ENCODE data around the gene OSBPL9. TPM values are rescaled to one million over a fixed set of nuclear protein-coding genes. Genes with fewer than 3 reads are reported as not detected.
A peak's percentile ranks its signal among the peaks of the same experiment; 100 is the strongest.

OSBPL9 gene
- total RNA-seq, 1 experiment from 2014 or later, result 61.9 TPM

- TF ChIP-seq CTCF (IDR thresholded peaks at IDR 0.05; ENCODE audit: insufficient read depth in 1 of 2, low read depth in 1 of 2, low read length in 1 of 2, severe bottlenecking in 1 of 2, unreplicated experiment in 1 of 2), result no peak
- peak overlapping the region; percentile 73 for H3K4me3 Mint-ChIP-seq (ENCODE audit: unreplicated experiment)
These were observed 111.8 kb downstream of the OSBPL9 start for GRCh38 chr1:51728611-51729155.

GRCh38 chr1:51729156-51729823 is 112.4 kb downstream of the OSBPL9 start:
- no peaks in the 10 kb centered on the region for H3K9me3 Mint-ChIP-seq (ENCODE audit: unreplicated experiment)
- peaks cover 24% of the 10 kb centered on the region for H3K4me1 Mint-ChIP-seq (ENCODE audit: low read depth, unreplicated experiment)
- H3K4me3 Mint-ChIP-seq (ENCODE audit: unreplicated experiment), result peak overlapping the region; percentile 73
- CTCF ChIA-PET, result interaction anchor here (0.8 kb wide), 1 partner anchor 39 kb away, joined by 4 read pairs; no protein-coding TSS in a partner anchor
- BruUV-seq (replicated peaks), result TSS peak; percentile 98
- peak; percentile 95 to 97 for DNase-seq
- no peaks in the 10 kb centered on the region for H3K27me3 Mint-ChIP-seq (ENCODE audit: insufficient read depth, unreplicated experiment)
- Histone ChIP-seq H3K27me3 (replicated peaks; ENCODE audit: control insufficient read depth, insufficient read depth, low read length) (no peaks in the 10 kb centered on the region), H3K36me3 (ENCODE audit: control insufficient read depth, insufficient read depth, low read length) (no peaks in the 10 kb centered on the region; the same call in 1 of the 2 replicates), H3K9me3 (no peaks in the 10 kb centered on the region), H3K4me3 (ENCODE audit: low read depth, low read length) (peak overlapping the region; percentile 85), H3K4me1 (peaks cover 20% of the 10 kb centered on the region)
- TF ChIP-seq CTCF (IDR thresholded peaks at IDR 0.05; ENCODE audit: insufficient read depth in 1 of 2, low read depth in 1 of 2, low read length in 1 of 2, severe bottlenecking in 1 of 2, unreplicated experiment in 1 of 2), result no peak
- intact Hi-C loops (cut with micrococcal nuclease; ENCODE audit: unreplicated experiment), result loop anchor here (5.0 kb wide), 1 partner anchor 112 kb away; the partner anchor contains the start of gene OSBPL9
- H3K36me3 Mint-ChIP-seq (ENCODE audit: insufficient read depth, unreplicated experiment), result peaks cover 12% of the 10 kb centered on the region
- H3K27ac Mint-ChIP-seq (ENCODE audit: unreplicated experiment), result peak overlapping the region; percentile 39
- POLR2A ChIA-PET, result interaction anchor here (0.6 to 0.8 kb wide), 4 partner anchors 65 to 176 kb away, joined by 3 to 5 read pairs (median 4); no protein-coding TSS in a partner anchor

More at GRCh38 chr1:51728611-51729155, 111.8 kb downstream of the OSBPL9 start:
- Histone ChIP-seq H3K4me1 (peaks cover 14% of the 10 kb centered on the region), H3K4me3 (ENCODE audit: low read depth, low read length) (peak overlapping the region; percentile 85), H3K27me3 (replicated peaks; ENCODE audit: control insufficient read depth, insufficient read depth, low read length) (no peaks in the 10 kb centered on the region), H3K9me3 (no peaks in the 10 kb centered on the region), H3K36me3 (ENCODE audit: control insufficient read depth, insufficient read depth, low read length) (no peaks in the 10 kb centered on the region; the same call in 1 of the 2 replicates)
- Mint-ChIP-seq H3K27ac (ENCODE audit: unreplicated experiment) (peak overlapping the region; percentile 29), H3K9me3 (ENCODE audit: unreplicated experiment) (no peaks in the 10 kb centered on the region), H3K4me1 (ENCODE audit: low read depth, unreplicated experiment) (peaks cover 24% of the 10 kb centered on the region), H3K27me3 (ENCODE audit: insufficient read depth, unreplicated experiment) (no peaks in the 10 kb centered on the region), H3K36me3 (ENCODE audit: insufficient read depth, unreplicated experiment) (peaks cover 12% of the 10 kb centered on the region)
- ChIA-PET POLR2A (interaction anchor here (0.6 to 0.8 kb wide), 3 partner anchors 64 to 176 kb away, joined by 3 to 5 read pairs (median 4); no protein-coding TSS in a partner anchor), CTCF (interaction anchor here (0.8 kb wide), 1 partner anchor 40 kb away, joined by 4 read pairs; no protein-coding TSS in a partner anchor)
- no TSS peak for BruUV-seq (replicated peaks)
- intact Hi-C loops (cut with micrococcal nuclease; ENCODE audit: unreplicated experiment), result loop anchor here (5.0 kb wide), 1 partner anchor 111 kb away; the partner anchor contains the start of gene OSBPL9
- no peak for DNase-seq

- DNase-seq, result no peak
- H3K4me3 Mint-ChIP-seq (ENCODE audit: unreplicated experiment), result peak overlapping the region; percentile 73
- Histone ChIP-seq H3K36me3 (ENCODE audit: control insufficient read depth, insufficient read depth, low read length) (no peaks in the 10 kb centered on the region; the same call in 1 of the 2 replicates), H3K4me1 (peaks cover 24% of the 10 kb centered on the region), H3K27me3 (replicated peaks; ENCODE audit: control insufficient read depth, insufficient read depth, low read length) (no peaks in the 10 kb centered on the region), H3K4me3 (ENCODE audit: low read depth, low read length) (peak overlapping the region; percentile 85), H3K9me3 (no peaks in the 10 kb centered on the region)
- peaks cover 12% of the 10 kb centered on the region for H3K36me3 Mint-ChIP-seq (ENCODE audit: insufficient read depth, unreplicated experiment)
- POLR2A ChIA-PET, result interaction anchor here (0.7 to 0.8 kb wide), 2 partner anchors 82 to 107 kb away, joined by 4 to 5 read pairs; no protein-coding TSS in a partner anchor
- TF ChIP-seq CTCF (IDR thresholded peaks at IDR 0.05; ENCODE audit: insufficient read depth in 1 of 2, low read depth in 1 of 2, low read length in 1 of 2, severe bottlenecking in 1 of 2, unreplicated experiment in 1 of 2), result no peak
- no peaks in the 10 kb centered on the region for H3K27me3 Mint-ChIP-seq (ENCODE audit: insufficient read depth, unreplicated experiment)
- no peaks in the 10 kb centered on the region for H3K9me3 Mint-ChIP-seq (ENCODE audit: unreplicated experiment)
- H3K27ac Mint-ChIP-seq (ENCODE audit: unreplicated experiment), result peak overlapping the region; percentile 39
- CTCF ChIA-PET, result no interaction called here
- BruUV-seq (replicated peaks), result TSS peak; percentile 64
- peaks cover 28% of the 10 kb centered on the region for H3K4me1 Mint-ChIP-seq (ENCODE audit: low read depth, unreplicated experiment)
- intact Hi-C loops (cut with micrococcal nuclease; ENCODE audit: unreplicated experiment), result loop anchor here (5.0 kb wide), 1 partner anchor 113 kb away; the partner anchor contains the start of gene OSBPL9
These were observed 113.0 kb downstream of the OSBPL9 start for GRCh38 chr1:51729824-51730301.
